ENCODE results near the gene EHD1. TPM values are rescaled to one million over a fixed set of nuclear protein-coding genes. Genes with fewer than 3 reads are reported as not detected.
A peak's percentile ranks its signal among the peaks of the same experiment; 100 is the strongest.

EHD1 gene
- total RNA-seq, 1 experiment from 2014 or later = 92.8 TPM

DNA sequence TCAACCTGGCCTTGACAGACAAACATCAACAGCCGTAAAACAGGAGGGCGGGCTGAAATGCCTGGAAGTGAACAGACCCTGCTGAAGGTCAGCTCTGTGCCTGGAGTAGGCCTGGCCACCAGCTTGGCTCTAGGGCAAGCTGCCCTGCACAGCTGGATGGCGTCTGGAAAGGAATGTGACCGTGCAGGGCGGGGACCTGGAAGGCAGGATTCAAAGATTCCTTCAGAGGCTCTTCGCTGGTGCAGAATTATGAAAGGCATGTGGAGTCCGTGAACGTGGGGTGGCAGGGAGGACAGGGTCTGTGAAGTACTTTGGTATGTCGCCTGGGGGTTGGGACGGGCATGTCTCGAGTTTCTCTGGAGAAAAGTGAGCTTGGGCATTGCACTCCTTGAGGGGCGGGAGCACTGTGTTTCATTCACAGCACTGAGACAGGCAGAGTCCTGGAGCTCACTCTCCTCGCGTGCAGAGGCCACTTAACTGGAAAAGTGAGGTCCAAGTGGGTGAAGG lies 1.5 kb downstream of the EHD1 start:
- Mint-ChIP-seq H3K27ac (ENCODE audit: unreplicated experiment) (peak overlapping the region; percentile 93), H3K36me3 (ENCODE audit: insufficient read depth, unreplicated experiment) (peaks cover 72% of the 10 kb centered on the region), H3K4me3 (ENCODE audit: low read depth, unreplicated experiment) (peak overlapping the region; percentile 98), H3K9me3 (ENCODE audit: low read depth, unreplicated experiment) (no peaks in the 10 kb centered on the region), H3K27me3 (ENCODE audit: unreplicated experiment) (no peaks in the 10 kb centered on the region), H3K4me1 (ENCODE audit: low read depth, unreplicated experiment) (peaks cover 37% of the 10 kb centered on the region)
- TF ChIP-seq, protein P1, sequence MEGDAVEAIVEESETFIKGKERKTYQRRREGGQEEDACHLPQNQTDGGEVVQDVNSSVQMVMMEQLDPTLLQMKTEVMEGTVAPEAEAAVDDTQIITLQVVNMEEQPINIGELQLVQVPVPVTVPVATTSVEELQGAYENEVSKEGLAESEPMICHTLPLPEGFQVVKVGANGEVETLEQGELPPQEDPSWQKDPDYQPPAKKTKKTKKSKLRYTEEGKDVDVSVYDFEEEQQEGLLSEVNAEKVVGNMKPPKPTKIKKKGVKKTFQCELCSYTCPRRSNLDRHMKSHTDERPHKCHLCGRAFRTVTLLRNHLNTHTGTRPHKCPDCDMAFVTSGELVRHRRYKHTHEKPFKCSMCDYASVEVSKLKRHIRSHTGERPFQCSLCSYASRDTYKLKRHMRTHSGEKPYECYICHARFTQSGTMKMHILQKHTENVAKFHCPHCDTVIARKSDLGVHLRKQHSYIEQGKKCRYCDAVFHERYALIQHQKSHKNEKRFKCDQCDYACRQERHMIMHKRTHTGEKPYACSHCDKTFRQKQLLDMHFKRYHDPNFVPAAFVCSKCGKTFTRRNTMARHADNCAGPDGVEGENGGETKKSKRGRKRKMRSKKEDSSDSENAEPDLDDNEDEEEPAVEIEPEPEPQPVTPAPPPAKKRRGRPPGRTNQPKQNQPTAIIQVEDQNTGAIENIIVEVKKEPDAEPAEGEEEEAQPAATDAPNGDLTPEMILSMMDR (IDR thresholded peaks at IDR 0.05; ENCODE audit: unreplicated experiment) = no peak
- peak; percentile 56 for DNase-seq
- BruUV-seq (replicated peaks) = TSS peak; percentile 48
- CTCF ChIA-PET = interaction anchor here (0.6 to 3.6 kb wide), 7 partner anchors 9 to 137 kb away, joined by 3 to 19 read pairs (median 4); partner anchors contain the start of gene ARL2
- intact Hi-C loops (cut with micrococcal nuclease; ENCODE audit: unreplicated experiment) = loop anchor here (1.0 kb wide), 1 partner anchor 9 kb away; no protein-coding TSS in a partner anchor

DNA sequence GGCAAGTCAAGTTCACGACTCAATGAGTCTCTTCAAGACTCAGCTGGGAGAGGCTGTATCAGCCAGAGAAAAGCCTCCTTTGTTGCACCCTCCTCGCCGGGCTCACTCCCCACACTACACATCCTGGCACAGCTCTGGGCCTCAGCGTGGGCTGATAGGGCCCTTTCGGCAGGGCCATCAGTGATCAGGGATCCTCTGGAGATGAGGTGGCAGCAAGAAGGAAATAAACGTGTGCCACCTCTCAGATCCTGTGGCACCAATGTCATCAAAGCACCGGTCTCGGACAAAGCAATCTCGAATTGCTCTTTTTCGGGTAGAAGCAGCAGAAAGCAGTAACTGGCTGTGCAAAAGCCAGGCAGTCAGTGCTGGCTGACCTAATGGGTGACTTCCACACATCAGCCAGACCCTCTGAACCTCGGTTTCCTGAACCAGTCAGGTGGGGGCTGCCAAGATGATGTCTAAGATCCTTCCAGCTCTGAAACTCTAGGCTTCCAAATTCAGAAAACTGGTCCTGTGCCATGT lies 2.1 kb downstream of the EHD1 start:
- CTCF ChIA-PET = interaction anchor here (1.2 to 3.6 kb wide), 5 partner anchors 8 to 28 kb away, joined by 3 to 19 read pairs (median 4); no protein-coding TSS in a partner anchor
- Mint-ChIP-seq H3K36me3 (ENCODE audit: insufficient read depth, unreplicated experiment) (peaks cover 77% of the 10 kb centered on the region), H3K9me3 (ENCODE audit: low read depth, unreplicated experiment) (no peaks in the 10 kb centered on the region), H3K27me3 (ENCODE audit: unreplicated experiment) (no peaks in the 10 kb centered on the region), H3K27ac (ENCODE audit: unreplicated experiment) (peak overlapping the region; percentile 93), H3K4me3 (ENCODE audit: low read depth, unreplicated experiment) (peak overlapping the region; percentile 98), H3K4me1 (ENCODE audit: low read depth, unreplicated experiment) (peaks cover 41% of the 10 kb centered on the region)
- no peak for DNase-seq
- TF ChIP-seq, protein P1 (IDR thresholded peaks at IDR 0.05; ENCODE audit: unreplicated experiment) = no peak
- no TSS peak for BruUV-seq (replicated peaks)
- intact Hi-C loops (cut with micrococcal nuclease; ENCODE audit: unreplicated experiment) = loop anchor here (1.0 kb wide), 1 partner anchor 8 kb away; no protein-coding TSS in a partner anchor

DNA sequence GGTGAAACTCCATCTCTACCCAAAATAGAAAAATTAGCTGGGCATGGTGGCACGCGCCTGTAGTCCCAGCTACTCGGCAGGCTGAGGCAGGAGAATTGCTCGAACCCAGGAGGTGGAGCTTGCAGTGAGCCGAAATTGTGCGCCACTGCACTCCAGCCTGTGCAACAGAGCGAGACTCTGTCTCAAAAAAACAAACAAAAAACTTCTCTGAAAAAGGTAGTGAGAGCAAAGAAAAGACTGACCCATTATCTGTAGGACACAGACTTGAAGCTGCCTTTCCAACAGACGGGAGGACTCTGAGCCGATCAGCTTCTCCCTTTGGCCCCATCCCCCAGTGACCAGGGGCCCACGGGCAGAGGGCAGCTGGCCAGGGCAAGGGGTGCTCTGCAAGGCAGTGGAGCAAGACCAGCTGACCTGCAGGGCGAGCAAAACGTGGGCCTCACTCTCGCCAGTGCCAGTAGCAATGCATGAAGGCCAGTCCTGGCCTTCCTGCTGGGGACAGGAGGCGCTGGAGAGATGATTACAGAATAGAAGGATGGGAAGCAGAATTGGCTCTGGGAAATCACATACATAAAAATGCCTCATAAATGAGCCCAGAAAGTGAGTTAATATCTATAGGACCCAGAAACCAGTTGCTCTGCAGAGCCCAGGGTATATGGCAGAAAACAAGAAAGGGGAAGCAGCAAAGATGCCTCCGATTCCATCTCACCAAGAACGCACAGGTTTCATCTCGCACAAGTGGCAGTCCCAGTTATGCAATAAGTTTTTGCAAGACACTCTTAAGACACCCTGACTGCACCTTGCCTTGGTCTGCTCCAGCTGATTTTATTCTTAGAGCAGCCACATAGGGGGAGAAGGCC lies 2.8 kb downstream of the EHD1 start:
- Mint-ChIP-seq H3K36me3 (ENCODE audit: insufficient read depth, unreplicated experiment) (peaks cover 84% of the 10 kb centered on the region), H3K27ac (ENCODE audit: unreplicated experiment) (peak overlapping the region; percentile 93), H3K4me1 (ENCODE audit: low read depth, unreplicated experiment) (peaks cover 48% of the 10 kb centered on the region), H3K9me3 (ENCODE audit: low read depth, unreplicated experiment) (no peaks in the 10 kb centered on the region), H3K4me3 (ENCODE audit: low read depth, unreplicated experiment) (peak overlapping the region; percentile 98), H3K27me3 (ENCODE audit: unreplicated experiment) (no peaks in the 10 kb centered on the region)
- CTCF ChIA-PET = interaction anchor here (1.4 to 3.6 kb wide), 4 partner anchors 13 to 28 kb away, joined by 3 to 19 read pairs (median 8); no protein-coding TSS in a partner anchor
- TF ChIP-seq, protein P1 (IDR thresholded peaks at IDR 0.05; ENCODE audit: unreplicated experiment) = no peak
- no TSS peak for BruUV-seq (replicated peaks)
- no peak for DNase-seq
- intact Hi-C loops (cut with micrococcal nuclease; ENCODE audit: unreplicated experiment) = loop anchor here (1.0 kb wide), 1 partner anchor 7 kb away; no protein-coding TSS in a partner anchor
